ENCODE data around the gene BTBD16. TPM values are rescaled to one million over a fixed set of nuclear protein-coding genes. Genes with fewer than 3 reads are reported as not detected.

Gene BTBD16
- total and polyA plus RNA-seq, 2 of the 4 experiments (the other 2 are of a cell fraction): not detected

DNA sequence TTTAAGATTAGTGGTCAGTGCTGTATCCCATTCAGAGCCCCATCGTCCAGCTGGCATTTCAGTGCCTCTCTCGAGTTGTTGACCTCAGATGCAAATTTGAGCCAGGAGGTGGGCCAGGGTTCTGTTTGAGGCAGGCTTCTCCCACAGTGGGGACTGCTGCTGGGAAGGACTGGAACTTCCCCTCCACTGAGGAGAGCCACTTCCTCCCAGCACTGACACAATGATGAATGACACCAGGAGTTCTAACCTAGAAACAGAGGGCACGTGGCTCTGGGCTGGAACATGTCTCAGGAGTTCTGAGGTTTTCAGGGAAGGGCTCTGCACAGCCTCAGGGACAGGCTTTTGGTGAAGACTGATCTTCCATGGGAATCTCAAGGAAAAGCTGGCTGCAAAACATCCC, 18.3 kb upstream of the BTBD16 start:
- intact Hi-C loops (cut with micrococcal nuclease): no loop called here
- H3K9me1 ChIP-seq (ENCODE audit: insufficient read depth, low read length): peaks cover 7% of the 10 kb centered on the region; the same call in 1 of the 2 replicates
- H3K4me2 ChIP-seq (ENCODE audit: low read depth, low read length): no peak overlapping the region
- no peak overlapping the region for H3K4me3 ChIP-seq (ENCODE audit: insufficient read depth, low read depth, low read length)
- H3K4ac ChIP-seq (ENCODE audit: low read depth, low read length): no peak overlapping the region
- no peak overlapping the region for H2BK120ac ChIP-seq (ENCODE audit: low read depth, low read length)
- H3K36me3 ChIP-seq (ENCODE audit: control insufficient read depth, insufficient read depth, low read length): no peaks in the 10 kb centered on the region; the same call in 1 of the 2 replicates
- no peaks in the 10 kb centered on the region for H3K79me1 ChIP-seq (ENCODE audit: low read depth in 1 of 2, low read length in 2 of 2)
- no peak overlapping the region for H3K9ac ChIP-seq (ENCODE audit: low read depth, low read length)
- WGBS, 2 experiments (ENCODE audit: extremely low coverage in 2 of 2, insufficient read length in 1 of 2): 86% methylated on average over 1 of the region's 3 CpGs; no CpG with 5 or more reads in 1 of the 2 experiments
- no peak overlapping the region for H3K56ac ChIP-seq (ENCODE audit: extremely low read depth, insufficient read depth, low read length)
- no peaks in the 10 kb centered on the region for H3K4me1 ChIP-seq (ENCODE audit: control insufficient read depth, insufficient read depth, low read length)
- in situ Hi-C loops (cut with MboI; ENCODE audit: low sequenced_read_pairs): no loop called here
- TF ChIP-seq POLR2A (IDR thresholded peaks at IDR 0.05; ENCODE audit: low read depth, low read length) (no peak), MAZ (IDR thresholded peaks at IDR 0.05; ENCODE audit: borderline replicate concordance, low read depth, low read length) (no peak)
- TF ChIP-seq, protein P1, sequence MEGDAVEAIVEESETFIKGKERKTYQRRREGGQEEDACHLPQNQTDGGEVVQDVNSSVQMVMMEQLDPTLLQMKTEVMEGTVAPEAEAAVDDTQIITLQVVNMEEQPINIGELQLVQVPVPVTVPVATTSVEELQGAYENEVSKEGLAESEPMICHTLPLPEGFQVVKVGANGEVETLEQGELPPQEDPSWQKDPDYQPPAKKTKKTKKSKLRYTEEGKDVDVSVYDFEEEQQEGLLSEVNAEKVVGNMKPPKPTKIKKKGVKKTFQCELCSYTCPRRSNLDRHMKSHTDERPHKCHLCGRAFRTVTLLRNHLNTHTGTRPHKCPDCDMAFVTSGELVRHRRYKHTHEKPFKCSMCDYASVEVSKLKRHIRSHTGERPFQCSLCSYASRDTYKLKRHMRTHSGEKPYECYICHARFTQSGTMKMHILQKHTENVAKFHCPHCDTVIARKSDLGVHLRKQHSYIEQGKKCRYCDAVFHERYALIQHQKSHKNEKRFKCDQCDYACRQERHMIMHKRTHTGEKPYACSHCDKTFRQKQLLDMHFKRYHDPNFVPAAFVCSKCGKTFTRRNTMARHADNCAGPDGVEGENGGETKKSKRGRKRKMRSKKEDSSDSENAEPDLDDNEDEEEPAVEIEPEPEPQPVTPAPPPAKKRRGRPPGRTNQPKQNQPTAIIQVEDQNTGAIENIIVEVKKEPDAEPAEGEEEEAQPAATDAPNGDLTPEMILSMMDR (conservative IDR thresholded peaks at IDR 0.05; ENCODE audit: low read depth, low read length): no peak
- H3K27ac ChIP-seq (ENCODE audit: insufficient read depth, low read length): no peak overlapping the region
- ChIA-PET CTCF (no interaction called here), POLR2A (ENCODE audit: unreplicated experiment) (no interaction called here)
- no peak overlapping the region for H4K5ac ChIP-seq (ENCODE audit: low read depth, low read length)
- H4K8ac ChIP-seq (ENCODE audit: low read depth in 2 of 2, low read length in 2 of 2): no peak overlapping the region
- H2BK15ac ChIP-seq (ENCODE audit: low read depth, low read length): no peak overlapping the region
- no TSS peak for BruUV-seq (replicated peaks)
- DNase-seq (no peak), ATAC-seq (ENCODE audit: low read depth) (no peak)
- H2BK5ac ChIP-seq (ENCODE audit: low read depth, low read length, poor library complexity, severe bottlenecking): no peak overlapping the region
- no peaks in the 10 kb centered on the region for H4K20me1 ChIP-seq (ENCODE audit: insufficient read depth, low read length)
- no peaks in the 10 kb centered on the region for H3K9me3 ChIP-seq (ENCODE audit: control insufficient read depth, insufficient read depth, low read length)
- H3K23ac ChIP-seq (ENCODE audit: low read depth, low read length): no peak overlapping the region
- no peak overlapping the region for H3K14ac ChIP-seq (replicated peaks; ENCODE audit: low read depth, low read length)
- H2BK20ac ChIP-seq (ENCODE audit: low read depth, low read length): no peak overlapping the region
- no peak overlapping the region for H4K91ac ChIP-seq (ENCODE audit: insufficient read depth, low read depth, low read length)
- dilution Hi-C loops (cut with HindIII; ENCODE audit: low sequenced_read_pairs, unreplicated experiment): no loop called here
- no peak overlapping the region for H2AK9ac ChIP-seq (replicated peaks; ENCODE audit: low read depth, low read length, poor library complexity)
- no peak overlapping the region for H2AK5ac ChIP-seq (ENCODE audit: low read depth, low read length)
- no peak overlapping the region for H3K18ac ChIP-seq (ENCODE audit: low read depth, low read length)
- no peaks in the 10 kb centered on the region for H3K27me3 ChIP-seq (ENCODE audit: control insufficient read depth, insufficient read depth, low read length)
- no peak overlapping the region for H2AFZ ChIP-seq (replicated peaks; ENCODE audit: low read length, poor library complexity)

All from IMR-90 (cell line).